Loucy (cell line): ENCODE measurements around the gene WEE1.

ENCODE experiments used
- CTCF ChIP-seq: fragments of 200-600 bp; sonication (generic); conservative IDR thresholded peaks from 2 replicates; pipeline ENCODE4 v1.5.1; 2014; ENCODE audit warnings: mild to moderate bottlenecking, antibody characterized with exemption, low read length
- EZH2phosphoT487 ChIP-seq: fragments of 200-600 bp; IDR thresholded peaks from 2 replicates; pipeline ENCODE4 v1.6.1; 2018; ENCODE audit warnings: antibody characterized with exemption, mild to moderate bottlenecking, moderate library complexity, borderline replicate concordance

- TF ChIP-seq CTCF, result no peak
- no peak for TF ChIP-seq EZH2phosphoT487
These were observed 7.4 kb downstream of the WEE1 start for GRCh38 chr11:9580894-9581293.
